ENCODE data around the gene DNAJC27.

The DNAJC27 gene

DNA sequence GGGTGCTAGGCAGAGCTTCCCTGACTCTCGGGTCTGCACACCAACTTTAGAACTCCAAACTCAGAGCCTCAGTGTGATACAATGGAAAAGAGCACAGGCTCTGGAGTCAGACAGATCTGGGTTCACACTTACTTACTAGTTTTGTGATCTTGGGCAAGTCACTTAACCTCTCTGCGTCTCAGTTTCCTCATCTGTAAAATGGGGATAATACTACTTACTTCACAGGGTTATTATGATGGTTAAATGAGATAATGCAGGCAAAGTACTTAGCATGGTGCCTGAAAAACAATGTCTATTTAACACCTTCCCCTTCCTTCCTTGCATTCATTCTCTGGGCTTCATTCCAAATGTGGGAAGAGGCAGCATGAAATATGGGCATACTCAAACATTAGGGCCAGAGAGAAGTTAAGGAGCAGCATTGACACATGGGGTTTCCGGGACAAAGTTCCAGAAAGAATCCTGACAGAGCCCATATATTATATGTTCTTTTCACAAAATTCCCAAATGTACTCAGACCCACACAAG lies 13.3 kb downstream of the DNAJC27 start:
- ChIA-PET CTCF (interaction anchor here (0.6 to 1.5 kb wide), 3 partner anchors 10 to 171 kb away, joined by 3 to 5 read pairs (median 3); no protein-coding TSS in a partner anchor), POLR2A (no interaction called here)
- no peak overlapping the region for H3K4me3 ChIP-seq (ENCODE audit: low read depth, low read length)
- no peak for TF ChIP-seq CTCF (IDR thresholded peaks at IDR 0.05; ENCODE audit: insufficient read depth, low read length, missing control alignments)
- no peak for DNase-seq (ENCODE audit: low read depth, low spot score)

GRCh38 chr2:24957976-24958375 lies 13.8 kb downstream of the DNAJC27 start:
- POLR2A ChIA-PET: no interaction called here
- H3K4me3 ChIP-seq (ENCODE audit: low read depth, low read length): no peak overlapping the region
- CTCF ChIA-PET: interaction anchor here (1.3 kb wide), 1 partner anchor 14 kb away, joined by 4 read pairs; no protein-coding TSS in a partner anchor
- TF ChIP-seq CTCF (IDR thresholded peaks at IDR 0.05; ENCODE audit: insufficient read depth, low read length, missing control alignments): no peak
- DNase-seq (ENCODE audit: low read depth, low spot score): no peak

DNA sequence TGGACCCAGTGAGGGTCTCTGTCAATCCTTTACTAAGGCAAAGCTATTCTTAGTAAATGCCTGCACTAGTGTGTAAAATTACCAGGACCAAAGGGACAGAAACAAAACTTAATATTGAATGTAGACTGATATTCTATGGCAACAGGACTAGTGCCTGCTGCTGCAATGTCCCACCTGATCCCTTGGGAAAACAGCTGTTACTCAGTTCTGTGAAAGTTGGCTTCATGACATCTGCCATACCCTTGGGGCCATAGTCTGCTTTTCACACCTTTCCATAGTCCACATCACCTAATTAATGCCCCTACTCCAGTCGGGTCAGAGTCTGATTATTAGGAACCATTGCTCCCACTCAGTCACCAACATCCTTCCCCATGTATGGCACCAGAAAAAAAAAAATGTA lies 14.5 kb downstream of the DNAJC27 start:
- ChIA-PET CTCF (interaction anchor here (1.1 to 1.3 kb wide), 2 partner anchors 14 to 18 kb away, joined by 4 to 5 read pairs; no protein-coding TSS in a partner anchor), POLR2A (no interaction called here)
- no peak overlapping the region for H3K4me3 ChIP-seq (ENCODE audit: low read depth, low read length)
- no peak for DNase-seq (ENCODE audit: low read depth, low spot score)
- no peak for TF ChIP-seq CTCF (IDR thresholded peaks at IDR 0.05; ENCODE audit: insufficient read depth, low read length, missing control alignments)

GRCh38 chr2:24955921-24956320 lies 15.8 kb downstream of the DNAJC27 start:
- TF ChIP-seq CTCF (IDR thresholded peaks at IDR 0.05; ENCODE audit: insufficient read depth, low read length, missing control alignments): no peak
- ChIA-PET POLR2A (no interaction called here), CTCF (no interaction called here)
- no peak for DNase-seq (ENCODE audit: low read depth, low spot score)
- no peak overlapping the region for H3K4me3 ChIP-seq (ENCODE audit: low read depth, low read length)

- POLR2A ChIA-PET: no interaction called here
- no peak for TF ChIP-seq CTCF (IDR thresholded peaks at IDR 0.05; ENCODE audit: insufficient read depth, low read length, missing control alignments)
- no peak overlapping the region for H3K4me3 ChIP-seq (ENCODE audit: low read depth, low read length)
- CTCF ChIA-PET: no interaction called here
- no peak for DNase-seq (ENCODE audit: low read depth, low spot score)
These were observed 16.5 kb downstream of the DNAJC27 start for GRCh38 chr2:24955232-24955631.

- ChIA-PET POLR2A (no interaction called here), CTCF (no interaction called here)
- no peak for TF ChIP-seq CTCF (IDR thresholded peaks at IDR 0.05; ENCODE audit: insufficient read depth, low read length, missing control alignments)
- DNase-seq (ENCODE audit: low read depth, low spot score): no peak
- H3K4me3 ChIP-seq (ENCODE audit: low read depth, low read length): no peak overlapping the region
These were observed 21.7 kb downstream of the DNAJC27 start for GRCh38 chr2:24950102-24950501.
